HG02588 (cell line): ENCODE results near the gene DRAM1.

Experiments
- ATAC-seq: cut with Tn5 transposase; IDR thresholded peaks from one replicate; pipeline ENCODE4 v1.9.1; 2021; ENCODE audit warnings: mild to moderate bottlenecking, moderate library complexity; ENCODE audit not compliant: unreplicated experiment

DRAM1 gene

DNA sequence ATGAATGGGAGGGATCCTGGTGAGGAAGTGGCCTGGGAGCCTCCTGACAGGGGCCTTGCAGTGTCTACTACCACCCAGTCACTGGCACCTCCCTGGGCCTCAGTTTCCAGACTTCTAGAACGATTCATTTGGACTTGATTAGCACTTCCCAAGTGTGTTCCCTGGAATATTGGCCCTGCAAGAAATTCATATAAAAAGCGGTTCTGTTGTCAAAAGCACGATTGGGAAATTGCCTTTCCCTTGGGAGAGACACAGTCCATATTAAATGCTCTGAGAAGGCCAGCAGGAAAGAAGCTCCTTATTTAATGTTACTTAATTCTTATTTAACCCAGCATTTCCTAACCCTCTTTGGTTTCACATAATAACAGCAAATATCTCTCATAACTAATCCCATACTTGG, 61.9 kb downstream of the DRAM1 start:
- ATAC-seq = no peak

DNA sequence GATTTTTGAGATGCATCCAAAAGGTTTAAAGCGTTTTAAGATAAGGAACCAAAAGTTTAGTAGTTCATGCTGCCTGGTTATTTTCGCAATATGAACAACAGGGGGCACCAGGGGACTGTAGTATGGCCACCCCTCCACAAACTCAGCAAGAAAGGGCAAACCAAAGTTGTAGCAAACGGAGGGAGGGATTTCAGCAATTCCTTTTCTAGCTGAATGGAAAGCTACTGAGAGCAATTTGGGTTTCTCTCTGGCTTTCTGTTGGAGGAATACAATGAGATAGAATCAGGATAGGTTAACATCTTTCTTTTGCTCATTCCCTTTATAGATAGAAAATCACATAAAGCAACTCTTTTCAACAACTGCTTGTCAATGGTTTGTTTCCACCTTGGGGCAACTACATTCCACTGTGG, 62.5 kb downstream of the DRAM1 start:
- ATAC-seq = no peak

DNA sequence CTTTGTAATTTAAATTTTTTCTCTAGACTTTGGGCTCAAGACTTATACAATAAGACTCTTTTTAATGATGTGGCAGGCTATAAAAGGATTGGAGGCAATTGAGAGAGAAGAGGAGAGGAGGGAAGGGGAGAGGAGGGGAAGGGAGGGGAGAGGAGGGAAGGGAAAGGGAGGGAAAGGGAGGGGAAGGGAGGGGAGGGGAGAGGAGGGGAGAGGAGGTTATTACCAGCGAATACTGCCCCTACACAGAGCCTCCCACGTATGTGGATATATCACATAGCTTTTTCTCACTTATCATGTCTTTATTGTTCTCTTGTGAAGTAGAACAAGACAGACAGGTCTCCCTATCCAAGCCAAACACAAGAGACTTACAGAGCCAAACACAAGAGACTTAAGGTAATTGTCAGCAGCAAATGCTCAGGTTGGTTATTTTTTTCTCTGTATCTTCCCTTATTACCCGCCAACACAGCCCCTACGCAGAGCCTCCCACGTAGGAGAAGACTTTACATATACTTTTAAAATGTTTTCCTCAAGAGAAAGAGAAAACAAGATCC, 63.1 kb downstream of the DRAM1 start:
- no peak for ATAC-seq

DNA sequence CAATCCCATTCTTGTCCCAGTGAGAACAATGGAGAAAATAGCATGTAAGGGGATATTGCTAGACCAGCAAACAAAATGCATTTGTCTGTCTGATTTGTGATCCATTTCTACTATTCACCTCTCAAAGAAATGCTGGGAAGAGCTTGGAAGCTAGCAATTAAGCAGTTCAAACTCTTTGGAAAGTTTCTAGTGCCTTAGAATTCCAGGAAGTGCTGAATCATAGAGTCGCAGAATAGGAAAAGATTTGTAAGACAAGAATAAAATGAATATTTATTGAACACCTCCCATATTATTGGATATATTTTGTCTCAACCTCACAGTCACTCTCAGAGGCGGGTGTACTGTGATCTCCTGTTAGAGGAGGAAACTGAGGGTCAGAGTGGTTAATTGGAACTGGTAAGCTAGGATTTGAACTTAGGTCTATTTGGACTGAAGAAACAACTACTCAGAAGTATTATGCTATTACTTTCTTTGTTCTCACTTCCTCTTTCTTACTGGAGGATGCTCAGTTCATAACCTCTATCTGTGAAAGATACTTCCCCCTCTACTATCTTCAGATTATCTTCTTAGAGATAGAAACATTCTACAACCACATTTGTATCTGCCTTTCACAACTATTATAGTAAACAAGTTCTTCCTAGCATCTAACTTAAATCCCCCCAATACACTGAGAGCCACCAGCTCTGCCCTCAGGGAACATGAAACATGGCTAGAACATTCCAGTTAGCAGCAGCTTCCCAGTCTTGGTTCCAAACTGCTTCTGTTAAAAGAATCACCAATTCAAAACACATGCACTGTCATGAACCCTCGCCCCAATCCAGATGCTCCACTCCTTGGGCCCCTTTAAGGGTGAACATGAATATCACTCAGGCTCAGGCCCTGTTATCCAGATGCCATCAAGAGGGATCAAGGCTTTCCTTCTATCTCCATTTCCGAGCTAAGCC, 64.2 kb downstream of the DRAM1 start:
- ATAC-seq = peak; percentile 78

DNA sequence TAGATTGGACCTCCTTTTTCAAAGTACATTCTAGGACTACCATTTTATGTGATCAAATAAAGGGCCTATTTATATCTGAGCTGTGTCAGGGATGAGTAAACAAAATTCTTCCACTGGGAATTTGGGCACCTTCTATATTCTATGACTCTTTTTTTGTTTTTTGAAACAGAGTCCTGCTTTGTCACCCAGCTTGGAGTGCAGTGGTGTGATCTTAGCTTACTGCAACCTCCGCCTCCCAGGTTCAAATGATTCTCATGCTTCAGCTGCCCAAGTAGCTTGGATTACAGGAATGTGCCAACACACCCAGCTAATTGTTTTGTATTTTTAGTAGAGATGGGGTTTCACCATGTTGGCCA, 64.8 kb downstream of the DRAM1 start:
- no peak for ATAC-seq

DNA sequence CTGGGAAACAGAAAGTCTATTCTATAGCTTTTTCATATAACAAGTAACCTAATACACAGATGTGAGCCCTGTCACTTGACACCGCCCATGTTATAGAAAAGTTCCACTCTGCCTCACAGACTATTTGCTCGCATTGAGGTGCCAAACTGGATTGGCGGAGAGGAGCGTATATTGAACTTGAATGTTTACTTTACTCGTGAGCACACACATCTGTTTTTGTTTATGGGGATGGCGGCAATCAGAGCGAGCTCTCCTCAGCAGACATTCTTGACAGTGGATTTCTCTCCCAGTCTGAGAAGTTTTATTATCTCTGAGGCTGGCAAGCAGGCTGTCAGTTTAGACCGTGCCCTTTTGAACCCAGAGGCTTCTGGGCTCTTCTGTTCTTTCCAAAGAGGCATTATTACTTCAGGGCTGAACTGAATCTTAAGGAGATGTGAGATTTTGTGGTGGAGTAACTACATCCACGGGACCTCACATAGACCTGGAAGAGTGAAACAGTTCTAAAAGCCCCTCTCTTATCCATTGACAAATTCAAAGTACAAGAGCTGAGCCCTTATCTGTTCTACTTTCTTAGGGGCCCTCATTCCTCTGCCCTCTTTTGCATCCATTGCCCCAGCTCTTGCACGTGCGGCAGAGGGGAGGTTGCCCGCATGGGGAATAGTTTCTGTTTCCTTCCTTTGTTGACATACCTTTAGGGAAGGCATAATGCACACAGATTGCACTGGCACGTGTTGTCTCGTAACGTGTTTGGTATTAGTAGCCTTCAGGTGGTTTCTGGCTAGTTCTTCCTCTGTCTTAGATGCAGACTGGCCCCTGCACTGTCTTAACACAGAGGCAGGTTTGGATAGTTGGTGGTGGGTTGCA, 68.2 kb downstream of the DRAM1 start:
- no peak for ATAC-seq

DNA sequence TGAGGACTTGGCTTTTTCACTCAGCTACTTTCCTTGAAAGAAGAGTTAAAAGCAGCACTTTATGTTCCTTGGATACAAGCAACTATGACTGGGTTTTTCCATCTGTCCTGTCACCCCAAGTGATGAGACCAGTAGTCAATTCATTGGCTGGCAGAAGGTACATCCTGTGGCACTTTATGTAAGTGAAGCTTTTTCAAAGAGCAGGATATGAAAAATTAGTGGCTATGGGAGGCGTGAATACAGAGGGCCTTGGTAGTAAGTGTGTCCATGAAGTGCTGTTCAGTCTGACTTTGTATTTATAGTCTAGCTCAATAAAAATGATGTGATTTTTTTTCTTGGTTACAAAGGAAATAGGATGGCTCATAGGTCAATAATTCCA, 68.8 kb downstream of the DRAM1 start:
- ATAC-seq = no peak

DNA sequence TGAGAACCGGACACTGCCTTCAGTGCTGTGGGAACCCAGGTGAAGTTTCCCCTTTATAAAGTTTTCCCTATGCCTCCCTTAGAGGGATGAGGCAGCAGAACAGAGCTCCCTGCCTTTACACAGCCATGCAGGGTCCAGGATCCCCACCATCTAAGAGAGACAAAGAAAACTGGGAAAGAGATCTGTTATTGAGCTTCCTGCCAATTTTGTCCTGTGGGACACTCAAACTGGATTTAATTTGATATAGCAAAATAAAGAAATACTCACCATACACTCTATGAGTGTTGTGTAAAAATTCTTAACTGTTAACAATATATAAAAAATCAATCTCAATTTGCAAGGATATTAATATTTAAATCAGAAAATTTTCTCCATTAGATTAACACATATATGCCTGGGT, 69.9 kb downstream of the DRAM1 start:
- ATAC-seq = no peak

DNA sequence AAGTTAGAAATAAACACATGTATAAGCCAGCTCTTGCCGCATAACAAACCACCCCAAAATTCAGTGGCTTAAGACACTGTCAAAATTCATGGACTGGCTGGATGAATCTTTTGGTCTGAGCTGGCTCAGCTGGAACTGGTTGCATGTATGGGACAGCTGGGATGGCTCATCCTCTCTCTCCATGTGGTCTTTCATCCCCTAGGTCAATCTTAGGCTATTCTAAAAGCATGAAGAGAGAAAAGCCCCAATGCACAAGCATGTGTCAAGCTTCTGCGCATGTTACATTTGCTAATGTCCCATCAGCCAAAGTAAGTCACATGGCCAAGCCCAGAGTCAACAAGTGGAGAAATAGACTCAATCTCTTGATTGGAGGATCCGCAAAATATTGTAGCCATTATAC, 71.0 kb downstream of the DRAM1 start:
- ATAC-seq = no peak

DNA sequence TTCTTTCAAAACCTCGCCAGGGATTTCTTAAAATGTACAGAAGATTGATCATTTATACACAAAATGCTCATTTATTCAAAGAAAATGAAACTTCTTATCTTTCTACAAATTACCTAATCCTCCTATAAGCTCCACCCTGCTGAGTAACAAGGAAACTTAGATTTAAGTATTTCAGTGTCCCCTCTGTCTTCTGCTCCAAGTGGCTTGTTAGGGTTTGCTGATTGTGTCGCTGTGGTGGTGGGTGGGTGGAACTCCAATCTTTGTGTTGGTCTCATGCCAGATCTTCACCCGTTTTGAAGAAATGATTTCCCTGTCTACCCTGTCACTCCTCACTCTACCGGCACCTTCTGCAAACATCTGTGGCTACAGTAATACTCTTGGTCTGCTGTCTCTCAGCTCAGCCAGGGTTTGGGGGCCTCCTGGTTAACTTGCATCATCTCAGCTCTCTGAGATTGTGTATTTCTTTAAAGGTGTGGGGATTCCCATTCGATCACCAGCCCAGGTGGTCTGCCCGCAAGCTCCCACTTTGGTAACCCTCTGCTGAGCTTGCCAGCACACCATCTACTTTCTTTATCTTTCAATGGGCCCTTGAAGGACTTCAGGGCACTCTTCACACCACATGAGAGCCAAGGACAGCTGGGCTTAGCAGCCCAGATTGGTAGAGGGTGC, 73.8 kb downstream of the DRAM1 start:
- ATAC-seq = no peak

DNA sequence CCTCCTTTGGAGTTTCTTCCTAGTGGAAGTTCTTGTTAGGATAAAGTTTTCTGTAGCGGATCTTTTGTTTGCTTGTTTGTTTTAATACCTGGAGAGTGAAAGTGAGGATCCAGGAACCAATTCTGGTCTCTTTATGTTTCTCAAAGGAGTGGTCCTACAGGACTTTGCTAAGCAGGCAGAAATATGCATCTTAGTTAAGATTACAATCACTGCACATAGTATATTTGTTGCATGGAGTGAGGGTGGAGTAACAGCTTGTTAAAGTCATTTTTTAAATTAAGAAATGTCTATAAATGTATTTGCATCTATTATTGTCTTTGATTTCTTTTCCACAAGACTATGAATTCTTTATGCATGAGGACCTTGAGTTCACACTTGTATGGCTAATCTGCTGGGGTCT, 76.7 kb downstream of the DRAM1 start:
- ATAC-seq = no peak

DNA sequence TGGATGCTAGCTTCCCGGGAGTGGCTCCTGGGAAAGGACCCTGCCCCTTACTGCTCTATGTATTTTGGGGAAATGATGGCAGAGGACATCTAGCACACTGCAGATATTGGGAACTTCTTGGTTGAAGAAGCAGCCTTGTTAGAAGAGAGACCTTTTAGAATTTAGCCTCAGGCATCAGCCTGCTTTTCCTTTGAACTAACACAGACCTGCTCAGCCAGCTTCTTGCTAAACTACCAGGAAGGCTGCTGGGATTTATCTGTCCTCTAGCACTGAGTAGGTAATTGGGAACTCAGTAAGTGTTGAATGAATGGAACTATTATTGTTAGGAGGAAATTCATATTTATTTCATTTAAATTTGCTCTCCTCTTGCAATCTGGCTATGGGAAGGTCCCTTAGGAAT, 77.3 kb downstream of the DRAM1 start:
- no peak for ATAC-seq

DNA sequence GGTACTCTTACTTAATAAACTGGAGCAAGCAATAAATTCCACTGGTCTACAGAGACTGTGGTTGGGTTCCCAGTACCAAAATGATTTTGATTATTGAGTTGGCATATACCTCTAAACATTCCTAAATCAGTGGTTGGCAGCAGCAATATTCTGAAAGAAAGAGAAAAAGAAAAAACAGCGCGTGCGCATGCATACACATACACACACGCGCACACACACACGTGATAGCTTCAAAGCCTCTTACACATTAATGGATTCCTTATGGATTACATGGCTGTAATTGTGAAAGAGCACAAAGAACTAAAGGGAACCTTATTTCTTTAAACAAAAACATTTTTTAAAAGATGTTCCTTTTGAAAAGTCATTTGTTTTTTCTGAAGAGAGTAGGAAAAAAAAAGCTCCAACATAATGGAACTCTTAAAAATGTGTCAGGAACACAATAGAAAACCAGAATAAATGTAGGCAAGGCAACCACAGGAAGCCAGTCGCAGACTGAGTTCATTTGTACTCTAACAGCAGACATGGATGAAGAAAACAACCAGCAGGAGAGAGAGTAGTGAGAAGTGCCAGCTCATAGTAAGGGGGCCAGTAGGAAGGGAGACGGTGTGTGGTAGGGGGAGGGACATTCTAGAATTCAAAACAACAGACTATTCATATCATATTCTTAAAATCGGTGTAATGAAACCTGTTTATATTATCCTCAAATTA, 80.0 kb downstream of the DRAM1 start:
- no peak for ATAC-seq

DNA sequence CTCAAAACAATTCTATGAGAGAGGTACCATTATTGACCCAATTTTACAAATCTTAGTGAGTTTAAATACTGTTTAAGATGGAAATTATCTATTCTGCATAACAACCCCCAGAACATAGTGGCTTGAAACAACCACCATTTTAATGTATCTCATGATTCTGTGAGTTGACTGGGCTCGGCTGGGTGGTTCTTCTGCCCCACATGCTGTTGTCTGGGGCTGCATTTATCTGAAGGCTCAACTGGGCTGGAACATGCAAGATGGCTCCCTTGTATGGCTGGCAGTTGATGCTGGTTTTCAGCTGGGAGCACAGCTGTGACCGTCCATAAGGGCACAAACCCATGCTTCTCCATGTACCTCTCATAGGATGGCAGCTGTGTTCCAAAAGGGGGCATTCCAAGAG, 82.2 kb downstream of the DRAM1 start:
- no peak for ATAC-seq

DNA sequence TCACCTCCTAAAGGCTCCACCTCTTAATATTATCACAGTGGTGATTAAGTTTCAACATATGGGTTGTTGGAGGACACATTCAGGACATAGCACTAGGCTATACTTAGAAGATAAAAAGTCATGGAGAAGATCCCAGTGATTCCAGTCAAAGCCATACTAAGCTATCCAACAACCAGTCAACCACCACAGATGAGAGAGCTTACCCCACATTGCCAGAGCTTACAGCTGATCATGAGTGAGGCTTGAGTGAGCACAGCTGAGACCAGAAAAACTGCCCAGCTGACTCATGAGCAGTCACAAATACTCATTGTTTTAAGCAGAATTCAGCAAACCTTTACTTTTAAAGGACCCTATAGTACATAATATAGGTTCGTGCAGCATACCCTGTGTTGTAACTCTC, 85.1 kb downstream of the DRAM1 start:
- no peak for ATAC-seq

DNA sequence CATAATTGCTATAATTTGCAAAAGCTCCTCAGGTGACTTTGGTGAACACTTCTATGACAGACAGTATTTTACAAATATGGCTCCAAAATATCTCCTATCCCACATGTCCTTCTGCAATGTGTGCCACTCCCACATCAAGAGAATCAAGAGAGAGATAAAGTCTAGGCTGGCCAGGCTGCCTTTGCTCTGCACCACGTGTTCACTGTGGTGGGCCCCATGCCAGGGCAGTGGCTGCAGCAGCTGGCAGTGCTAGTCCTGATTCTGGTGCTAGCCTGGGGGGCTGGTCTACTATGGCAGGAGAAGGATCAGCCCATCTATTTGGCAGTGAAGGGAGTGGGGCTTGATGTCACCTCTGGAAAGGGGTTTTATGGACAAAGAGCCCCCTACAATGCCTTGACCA, 86.3 kb downstream of the DRAM1 start:
- ATAC-seq = no peak

DNA sequence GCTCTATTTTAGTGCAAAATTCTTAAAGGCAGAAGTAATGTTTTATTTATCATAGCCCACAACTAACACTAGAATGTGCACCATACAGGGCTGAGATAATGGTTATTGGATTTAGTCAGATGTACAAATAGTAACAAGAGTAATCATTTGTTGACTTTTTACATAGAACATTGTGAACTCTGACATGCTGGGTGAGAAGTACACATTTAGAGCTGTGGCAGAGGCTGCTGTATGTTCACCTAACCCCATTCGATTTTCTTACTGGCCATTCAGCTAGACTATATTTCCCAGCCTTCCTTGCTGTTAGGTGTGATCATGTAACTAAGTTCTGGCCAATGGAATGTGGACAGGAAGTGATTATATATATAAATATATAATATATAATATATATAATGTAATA, 89.1 kb downstream of the DRAM1 start:
- no peak for ATAC-seq

DNA sequence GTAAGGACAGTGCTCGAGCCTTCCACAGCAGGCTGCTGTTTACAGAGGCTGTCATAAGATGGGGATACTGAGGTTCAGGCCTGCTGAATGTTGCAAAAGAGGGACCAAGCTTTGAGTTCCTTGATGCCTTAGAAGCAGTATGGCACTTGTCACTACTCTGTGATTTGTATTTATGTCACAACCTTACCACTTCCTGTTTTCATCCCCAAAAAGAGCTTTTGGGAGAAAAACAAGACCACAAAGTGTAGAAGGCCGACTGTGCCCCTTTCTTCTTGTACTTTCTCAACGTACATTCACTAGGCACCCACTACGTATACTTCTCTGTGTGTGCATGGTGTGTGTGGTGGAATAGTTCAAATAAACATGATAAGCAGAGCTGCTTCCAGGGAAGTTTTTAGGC, 90.1 kb downstream of the DRAM1 start:
- ATAC-seq = no peak

DNA sequence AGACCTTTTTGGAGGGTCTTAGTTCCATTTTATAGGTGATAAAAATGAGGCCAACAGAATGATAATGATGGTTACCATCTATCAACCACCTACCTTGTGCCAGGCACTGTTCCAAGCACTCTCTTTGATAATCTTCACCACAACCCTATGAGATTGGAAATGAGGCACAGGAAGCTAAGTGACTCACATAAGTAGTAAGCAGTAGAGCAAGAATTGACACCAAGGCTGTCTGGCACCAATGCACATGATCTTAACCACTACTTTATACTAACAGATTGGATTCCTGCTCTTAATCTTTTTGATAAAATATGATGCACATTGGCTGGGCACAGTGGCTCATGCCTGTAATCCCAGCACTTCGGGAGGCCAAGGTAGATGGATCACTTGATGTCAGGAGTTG, 91.4 kb downstream of the DRAM1 start:
- no peak for ATAC-seq
